Measurements from ENCODE around the gene TMC5.
"Not testable (repeated sequence)": the region's sequence is repeated elsewhere in the genome, so short reads cannot be mapped to it uniquely, and the experiment has no call there.

TMC5 gene

GRCh38 chr16:19410435-19411171, 7.1 kb upstream of the TMC5 start:
- H3K27ac ChIP-seq = peak overlapping the region; percentile 13; the same call in 1 of the 2 replicates
- DNase-seq (ENCODE audit: low spot score) = no peak
- POLR2A ChIA-PET (ENCODE audit: low non-redundant PET) = no interaction called here
- CTCF ChIA-PET = no interaction called here
- TF ChIP-seq, protein P1, sequence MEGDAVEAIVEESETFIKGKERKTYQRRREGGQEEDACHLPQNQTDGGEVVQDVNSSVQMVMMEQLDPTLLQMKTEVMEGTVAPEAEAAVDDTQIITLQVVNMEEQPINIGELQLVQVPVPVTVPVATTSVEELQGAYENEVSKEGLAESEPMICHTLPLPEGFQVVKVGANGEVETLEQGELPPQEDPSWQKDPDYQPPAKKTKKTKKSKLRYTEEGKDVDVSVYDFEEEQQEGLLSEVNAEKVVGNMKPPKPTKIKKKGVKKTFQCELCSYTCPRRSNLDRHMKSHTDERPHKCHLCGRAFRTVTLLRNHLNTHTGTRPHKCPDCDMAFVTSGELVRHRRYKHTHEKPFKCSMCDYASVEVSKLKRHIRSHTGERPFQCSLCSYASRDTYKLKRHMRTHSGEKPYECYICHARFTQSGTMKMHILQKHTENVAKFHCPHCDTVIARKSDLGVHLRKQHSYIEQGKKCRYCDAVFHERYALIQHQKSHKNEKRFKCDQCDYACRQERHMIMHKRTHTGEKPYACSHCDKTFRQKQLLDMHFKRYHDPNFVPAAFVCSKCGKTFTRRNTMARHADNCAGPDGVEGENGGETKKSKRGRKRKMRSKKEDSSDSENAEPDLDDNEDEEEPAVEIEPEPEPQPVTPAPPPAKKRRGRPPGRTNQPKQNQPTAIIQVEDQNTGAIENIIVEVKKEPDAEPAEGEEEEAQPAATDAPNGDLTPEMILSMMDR (conservative IDR thresholded peaks at IDR 0.05; ENCODE audit: low read depth) = peak; percentile 42

GRCh38 chr16:19411298-19411697, 6.4 kb upstream of the TMC5 start:
- CTCF ChIA-PET = no interaction called here
- TF ChIP-seq, protein P1 (conservative IDR thresholded peaks at IDR 0.05; ENCODE audit: low read depth) = no peak
- no peak overlapping the region for H3K27ac ChIP-seq
- POLR2A ChIA-PET (ENCODE audit: low non-redundant PET) = no interaction called here
- DNase-seq (ENCODE audit: low spot score) = no peak

- H3K27ac ChIP-seq; DNase-seq (ENCODE audit: low spot score); CTCF ChIA-PET; POLR2A ChIA-PET (ENCODE audit: low non-redundant PET): not testable (repeated sequence)
Measured at GRCh38 chr16:19412055-19412454, 5.6 kb upstream of the TMC5 start.

- ChIA-PET POLR2A (ENCODE audit: low non-redundant PET) (no interaction called here), CTCF (no interaction called here)
- no peak for DNase-seq (ENCODE audit: low spot score)
- peak overlapping the region; percentile 68 for H3K27ac ChIP-seq
- TF ChIP-seq, protein P1 (conservative IDR thresholded peaks at IDR 0.05; ENCODE audit: low read depth) = no peak
Measured at GRCh38 chr16:19415461-19415860, 2.2 kb upstream of the TMC5 start.

DNA sequence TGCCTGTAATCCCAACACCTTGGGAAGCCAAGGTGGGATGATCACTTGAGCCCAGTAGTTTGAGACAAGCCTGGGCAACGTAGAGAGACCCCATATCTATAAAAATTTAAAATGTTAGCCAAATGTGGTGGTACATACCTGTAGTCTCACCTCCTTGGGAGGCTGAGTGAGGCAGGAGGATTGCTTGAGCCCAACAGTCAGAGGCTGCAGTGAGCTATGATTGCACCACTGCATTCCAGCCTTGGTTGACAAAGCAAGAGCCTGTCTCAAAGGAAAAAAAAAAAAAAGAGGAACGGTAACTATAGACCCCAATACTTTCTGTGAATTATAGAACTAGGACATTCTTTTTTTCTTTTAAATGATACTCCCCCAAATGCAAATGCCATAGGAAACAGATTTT, 1.8 kb upstream of the TMC5 start:
- ChIA-PET CTCF (no interaction called here), POLR2A (ENCODE audit: low non-redundant PET) (no interaction called here)
- peak overlapping the region; percentile 68 for H3K27ac ChIP-seq
- no peak for DNase-seq (ENCODE audit: low spot score)
- TF ChIP-seq, protein P1 (conservative IDR thresholded peaks at IDR 0.05; ENCODE audit: low read depth) = no peak

DNA sequence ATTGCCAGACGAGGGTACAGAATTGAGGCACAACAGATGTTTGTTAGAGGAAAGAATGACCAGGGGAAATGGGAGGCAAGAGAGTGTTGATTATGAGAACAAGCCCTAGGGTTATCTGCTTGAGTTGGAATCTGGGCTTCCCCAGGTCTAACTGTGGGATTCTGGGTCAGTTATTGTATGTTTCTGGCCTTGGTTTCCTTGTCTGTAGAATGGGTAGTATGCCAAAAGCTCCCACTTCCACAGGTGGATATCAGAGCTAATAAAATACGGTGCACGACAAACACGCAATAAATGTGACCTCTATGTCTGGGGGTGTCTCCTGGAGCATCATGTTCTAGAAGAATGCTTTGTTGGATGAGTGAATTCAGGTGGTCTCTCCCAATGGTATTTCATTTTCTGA, 517 bp downstream of the TMC5 start:
- no peak overlapping the region for H3K27ac ChIP-seq
- ChIA-PET CTCF (no interaction called here), POLR2A (ENCODE audit: low non-redundant PET) (no interaction called here)
- TF ChIP-seq, protein P1 (conservative IDR thresholded peaks at IDR 0.05; ENCODE audit: low read depth) = no peak
- no peak for DNase-seq (ENCODE audit: low spot score)

DNA sequence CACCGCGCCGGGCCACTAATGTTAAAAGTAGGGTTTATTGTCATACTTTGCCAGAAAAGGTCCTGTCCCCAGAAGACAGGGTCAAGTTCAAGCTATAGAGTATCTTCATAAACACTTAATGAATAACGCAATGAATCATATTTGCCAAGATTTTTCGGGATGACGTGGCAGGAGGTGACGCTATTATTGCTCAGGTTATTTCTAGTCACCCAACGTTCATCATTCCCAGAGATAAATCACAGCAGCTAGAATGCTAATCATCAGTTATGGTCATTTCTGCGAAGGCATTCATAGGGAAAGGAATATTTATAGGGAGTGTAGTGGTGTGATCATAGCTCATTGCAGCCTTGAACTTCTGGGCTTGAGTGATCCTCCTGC, 2.0 kb downstream of the TMC5 start:
- TF ChIP-seq, protein P1 (conservative IDR thresholded peaks at IDR 0.05; ENCODE audit: low read depth) = no peak
- POLR2A ChIA-PET (ENCODE audit: low non-redundant PET) = interaction anchor here (0.5 kb wide), 1 partner anchor 59 kb away, joined by 3 read pairs; no protein-coding TSS in a partner anchor
- H3K27ac ChIP-seq = peak overlapping the region; percentile 67
- DNase-seq (ENCODE audit: low spot score) = peak; percentile 94
- CTCF ChIA-PET = no interaction called here

Measured in RWPE1 (cell line).